Stimulated activated CD4-positive, alpha-beta T cell treated with anti-CD3 and anti-CD28 coated beads, TNF-alpha, amount 100 ng/mL, for 1 hour (primary cell): ENCODE results near the gene KRTAP12-2.

Experiments
- DNase-seq, 3 donors: peaks; one replicate each; pipeline ENCODE4 v3.0.0-alpha.2; 2020; ENCODE audit warnings: low read depth in 3 of 3, low spot score in 1 of 3

Gene KRTAP12-2, protein sequence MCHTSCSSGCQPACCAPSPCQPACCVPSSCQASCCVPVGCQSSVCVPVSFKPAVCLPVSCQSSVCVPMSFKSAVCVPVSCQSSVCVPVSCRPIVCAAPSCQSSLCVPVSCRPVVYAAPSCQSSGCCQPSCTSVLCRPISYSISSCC

GRCh38 chr21:44666401-44667320, at the start of gene KRTAP12-2:
KRTAP12-2 (minus strand) TSS chr21:44666927; CDS start chr21:44666886, 41 bp downstream.
- no peak for DNase-seq

GRCh38 chr21:44714905-44715304, 48.2 kb upstream of the KRTAP12-2 start:
- DNase-seq, result no peak

DNA sequence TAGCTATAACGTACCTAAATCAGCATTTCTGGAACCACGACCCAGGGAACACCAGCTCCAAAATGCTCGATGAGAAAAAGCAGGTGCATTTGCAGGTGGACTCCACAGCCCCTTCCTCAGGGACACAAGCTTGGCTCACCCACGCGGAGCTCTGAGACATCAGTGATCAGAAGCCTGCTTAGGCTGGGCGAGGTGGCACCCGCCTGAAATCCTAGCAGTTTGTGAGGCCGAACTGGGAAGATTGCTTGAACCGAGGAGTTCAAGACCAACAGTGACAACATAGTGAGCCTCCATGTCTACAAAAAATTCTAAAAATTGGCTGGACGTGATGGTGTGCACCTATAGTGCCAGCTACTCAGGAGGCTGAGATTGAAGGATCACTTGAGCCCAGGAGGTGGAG, 47.1 kb upstream of the KRTAP12-2 start:
- DNase-seq, result no peak

- DNase-seq, result no peak
Measured at GRCh38 chr21:44713130-44713529, 46.4 kb upstream of the KRTAP12-2 start.

- DNase-seq, result no peak
Measured at GRCh38 chr21:44712203-44713028, 45.7 kb upstream of the KRTAP12-2 start.

- no peak for DNase-seq
Measured at GRCh38 chr21:44711327-44712202, 44.8 kb upstream of the KRTAP12-2 start, which contains the start of gene TSPEAR. TSPEAR (minus strand) TSS chr21:44711572; CDS start chr21:44711514, 58 bp downstream.

- DNase-seq, result no peak
Measured at GRCh38 chr21:44710756-44711326, 44.1 kb upstream of the KRTAP12-2 start.

DNA sequence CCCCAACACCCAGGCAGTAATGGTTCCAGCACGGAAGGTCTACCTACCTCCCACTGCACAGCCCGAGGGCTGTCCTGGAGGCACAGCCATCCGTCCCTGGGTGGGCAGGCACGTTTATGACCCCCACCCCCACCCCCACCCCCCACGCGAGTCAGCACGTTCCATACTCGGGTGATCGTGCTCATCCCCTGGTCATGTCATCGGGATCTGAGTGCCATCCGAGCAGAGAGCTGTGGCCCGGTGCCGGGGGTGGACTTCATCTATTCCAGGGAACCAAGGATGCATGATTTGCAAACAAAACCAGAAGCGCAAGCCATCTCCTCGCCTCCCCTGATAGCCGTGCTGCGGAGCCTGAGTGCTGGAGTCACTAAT, 43.6 kb upstream of the KRTAP12-2 start:
- no peak for DNase-seq

- no peak for DNase-seq
Measured at GRCh38 chr21:44709426-44710293, 42.9 kb upstream of the KRTAP12-2 start.

DNA sequence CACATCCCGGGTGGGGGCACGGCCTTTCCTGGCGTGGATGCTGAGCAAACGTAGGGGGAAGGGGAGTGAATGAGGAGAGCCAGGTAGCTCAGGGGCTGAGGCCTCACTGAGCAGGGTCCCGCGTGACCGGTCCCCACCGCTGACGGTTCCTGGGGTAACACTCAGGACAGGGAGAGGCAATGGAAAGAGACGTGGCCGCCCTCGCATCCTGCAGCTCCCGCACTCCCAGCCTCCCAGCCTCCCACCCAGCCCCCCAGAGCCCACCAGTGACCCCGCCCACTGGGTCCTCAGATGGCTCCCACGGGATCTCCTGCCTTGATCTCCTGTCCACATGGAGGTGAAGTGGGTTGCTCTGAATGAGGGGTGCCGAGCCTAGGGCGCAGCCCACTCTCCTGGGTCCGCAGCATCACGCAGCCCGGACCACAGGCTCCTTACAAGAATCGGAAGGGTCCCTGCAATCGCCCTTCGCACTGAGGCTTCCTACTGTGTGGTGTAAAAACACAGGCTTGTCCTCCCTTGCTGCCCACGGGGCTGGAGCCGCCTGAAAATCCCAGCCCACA, 42.2 kb upstream of the KRTAP12-2 start:
- DNase-seq, result no peak

DNA sequence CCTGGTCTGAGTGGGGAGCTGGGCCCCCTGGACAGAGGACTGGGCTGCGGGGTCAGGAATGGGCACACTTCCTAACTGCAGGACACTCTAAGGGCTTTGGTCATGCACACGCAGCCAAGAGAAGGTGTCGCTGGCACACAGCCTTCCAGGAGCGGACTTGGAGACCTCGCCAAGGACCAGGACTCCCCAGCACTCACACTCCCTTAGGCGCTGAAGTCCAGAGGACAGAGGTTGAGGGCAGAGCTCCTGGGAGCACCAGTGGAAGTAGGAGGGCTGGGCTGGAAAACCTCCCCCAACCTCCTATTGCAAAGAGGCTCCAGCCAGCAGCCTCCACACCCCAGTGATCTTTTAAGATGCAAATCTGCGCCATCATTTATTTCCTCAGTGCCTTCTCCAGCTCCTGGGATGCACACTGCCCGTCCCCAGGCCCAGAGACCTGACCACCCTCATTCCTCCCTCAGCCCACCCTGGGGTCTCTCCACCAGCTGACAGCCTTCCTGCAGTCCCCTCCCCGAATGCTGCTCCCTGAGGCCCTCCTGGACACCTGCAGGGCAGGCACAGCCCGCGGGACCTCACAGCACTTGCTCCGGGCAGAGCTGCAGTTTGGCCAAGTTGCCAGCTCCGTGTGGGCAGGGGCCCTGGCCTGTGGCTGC, 41.6 kb upstream of the KRTAP12-2 start:
- no peak for DNase-seq

- no peak for DNase-seq
Measured at GRCh38 chr21:44706706-44707581, 40.2 kb upstream of the KRTAP12-2 start.

GRCh38 chr21:44706026-44706705, 39.4 kb upstream of the KRTAP12-2 start:
- DNase-seq, result no peak

GRCh38 chr21:44704636-44705001, 37.9 kb upstream of the KRTAP12-2 start:
- no peak for DNase-seq

- no peak for DNase-seq
Measured at GRCh38 chr21:44703731-44704635, 37.3 kb upstream of the KRTAP12-2 start.
